Hepatocyte (in vitro differentiated cells): ENCODE results near the gene BPI.

Experiments used
- CTCF ChIP-seq: fragments of 200-600 bp; sonication (generic); IDR thresholded peaks from 2 replicates; pipeline ENCODE4 v1.5.1; 2016; ENCODE audit warnings: antibody characterized with exemption, mild to moderate bottlenecking; ENCODE audit not compliant: poor library complexity
- EZH2 ChIP-seq: fragments of 200-600 bp; sonication (generic); IDR thresholded peaks from 2 replicates; pipeline ENCODE4 v1.6.1; 2016; ENCODE audit warnings: antibody characterized with exemption, mild to moderate bottlenecking, borderline replicate concordance
- EZH2phosphoT487 ChIP-seq: fragments of 200-600 bp; sonication (generic); IDR thresholded peaks from one replicate; pipeline ENCODE4 v1.6.1; 2018; ENCODE audit warnings: antibody characterized with exemption, mild to moderate bottlenecking, low read depth, moderate library complexity; ENCODE audit not compliant: unreplicated experiment, severe bottlenecking

- TF ChIP-seq CTCF: no peak
- TF ChIP-seq EZH2: no peak
- no peak for TF ChIP-seq EZH2phosphoT487
Observed at GRCh38 chr20:38295811-38296210, 8.1 kb upstream of the BPI start.
